C4-2B (cell line): ENCODE data around the gene CAMK1.

Source experiments
- H3K27ac ChIP-seq: fragments of 450-650 bp; 2 replicates; pipeline ENCODE4 v1.5.1; 2017
- ZFX ChIP-seq: fragments of 450-650 bp; IDR thresholded peaks from 2 replicates; pipeline ENCODE4 v1.6.1; 2017
- TF ChIP-seq, protein P1 (sequence below): fragments of 450-650 bp; conservative IDR thresholded peaks from 2 replicates; pipeline ENCODE4 v1.5.1; 2017; ENCODE audit warnings: mild to moderate bottlenecking

The CAMK1 gene

DNA sequence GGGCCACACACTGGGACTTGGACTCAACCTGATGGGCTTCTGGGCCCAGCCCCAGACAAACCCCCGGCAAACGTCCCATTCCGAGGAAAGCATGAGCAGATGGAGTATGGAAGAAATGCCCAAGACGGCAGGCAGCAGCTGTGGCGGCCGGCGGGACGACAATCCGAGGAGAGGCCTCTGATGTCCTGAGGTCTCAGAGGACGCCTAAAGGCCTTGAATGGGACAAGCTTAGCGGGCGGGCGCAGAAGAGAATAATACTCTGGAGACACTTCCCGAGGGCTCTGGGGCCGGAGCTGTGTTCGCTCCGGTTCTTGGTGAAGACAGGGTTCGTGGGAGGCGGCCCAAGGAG is 20.5 kb downstream of the CAMK1 start:
- no peak for TF ChIP-seq ZFX
- peak overlapping the region; percentile 81 for H3K27ac ChIP-seq

DNA sequence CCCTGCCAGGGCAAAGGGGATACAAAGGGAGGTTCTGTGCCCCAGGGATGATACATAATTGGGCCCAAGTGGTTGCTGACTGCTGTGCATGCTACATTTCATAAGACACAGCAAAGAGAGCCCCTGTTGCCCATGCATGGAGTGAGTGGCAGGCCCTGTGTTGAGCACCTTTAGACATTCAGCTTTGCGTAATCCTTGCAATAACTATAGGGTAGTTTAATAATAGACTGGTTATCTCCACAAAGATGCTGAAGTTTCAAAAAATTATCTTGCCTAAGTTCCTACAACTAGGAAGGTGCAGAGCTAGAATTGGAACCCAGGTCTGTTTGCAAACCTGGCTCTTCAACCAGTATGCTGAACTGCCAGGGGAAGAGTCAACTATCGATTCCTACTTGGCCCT is 21.7 kb downstream of the CAMK1 start:
- TF ChIP-seq ZFX, result no peak
- TF ChIP-seq, protein P1, sequence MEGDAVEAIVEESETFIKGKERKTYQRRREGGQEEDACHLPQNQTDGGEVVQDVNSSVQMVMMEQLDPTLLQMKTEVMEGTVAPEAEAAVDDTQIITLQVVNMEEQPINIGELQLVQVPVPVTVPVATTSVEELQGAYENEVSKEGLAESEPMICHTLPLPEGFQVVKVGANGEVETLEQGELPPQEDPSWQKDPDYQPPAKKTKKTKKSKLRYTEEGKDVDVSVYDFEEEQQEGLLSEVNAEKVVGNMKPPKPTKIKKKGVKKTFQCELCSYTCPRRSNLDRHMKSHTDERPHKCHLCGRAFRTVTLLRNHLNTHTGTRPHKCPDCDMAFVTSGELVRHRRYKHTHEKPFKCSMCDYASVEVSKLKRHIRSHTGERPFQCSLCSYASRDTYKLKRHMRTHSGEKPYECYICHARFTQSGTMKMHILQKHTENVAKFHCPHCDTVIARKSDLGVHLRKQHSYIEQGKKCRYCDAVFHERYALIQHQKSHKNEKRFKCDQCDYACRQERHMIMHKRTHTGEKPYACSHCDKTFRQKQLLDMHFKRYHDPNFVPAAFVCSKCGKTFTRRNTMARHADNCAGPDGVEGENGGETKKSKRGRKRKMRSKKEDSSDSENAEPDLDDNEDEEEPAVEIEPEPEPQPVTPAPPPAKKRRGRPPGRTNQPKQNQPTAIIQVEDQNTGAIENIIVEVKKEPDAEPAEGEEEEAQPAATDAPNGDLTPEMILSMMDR, result no peak
- H3K27ac ChIP-seq, result no peak overlapping the region

DNA sequence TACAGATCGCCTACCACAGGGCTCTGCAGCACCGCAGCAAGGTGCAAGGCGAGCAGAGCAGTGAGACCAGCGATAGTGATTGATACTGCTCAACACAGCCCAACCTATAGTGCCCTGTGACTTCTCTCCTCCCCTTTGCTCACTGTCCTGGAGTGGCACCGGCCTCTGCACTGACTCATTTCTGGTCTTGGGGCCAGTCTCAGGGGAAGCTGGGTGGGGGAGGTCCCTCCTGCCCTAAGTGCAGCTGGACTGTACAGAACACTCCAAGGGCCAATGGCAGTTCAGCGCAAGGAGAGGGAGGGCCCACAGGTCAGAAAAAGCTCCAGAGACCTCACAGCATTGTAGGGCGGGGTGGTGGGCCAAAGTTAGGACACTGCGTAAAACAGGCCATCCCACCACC is 22.5 kb downstream of the CAMK1 start:
- TF ChIP-seq, protein P1, result no peak
- TF ChIP-seq ZFX, result no peak
- H3K27ac ChIP-seq, result no peak overlapping the region

DNA sequence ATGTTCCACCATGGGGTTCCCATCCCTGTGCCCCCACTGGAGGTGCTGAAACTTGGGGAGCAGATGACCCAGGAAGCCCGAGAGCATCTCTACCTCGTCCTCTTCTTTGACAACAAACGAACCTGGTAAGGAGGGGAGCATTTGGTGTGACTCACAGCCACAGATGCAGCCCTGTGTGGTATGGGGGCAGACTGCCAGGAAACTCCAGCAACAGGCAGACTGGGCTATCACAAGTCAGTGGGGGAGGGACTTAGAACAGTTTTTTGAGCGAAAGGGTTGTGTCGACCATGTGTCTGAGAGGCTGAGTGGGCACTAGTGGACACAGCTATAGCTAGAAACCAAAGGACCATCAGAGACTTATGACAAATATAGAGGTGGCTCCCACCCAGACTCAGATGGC is 23.4 kb downstream of the CAMK1 start:
- no peak overlapping the region for H3K27ac ChIP-seq
- TF ChIP-seq ZFX, result no peak
- TF ChIP-seq, protein P1, result no peak

DNA sequence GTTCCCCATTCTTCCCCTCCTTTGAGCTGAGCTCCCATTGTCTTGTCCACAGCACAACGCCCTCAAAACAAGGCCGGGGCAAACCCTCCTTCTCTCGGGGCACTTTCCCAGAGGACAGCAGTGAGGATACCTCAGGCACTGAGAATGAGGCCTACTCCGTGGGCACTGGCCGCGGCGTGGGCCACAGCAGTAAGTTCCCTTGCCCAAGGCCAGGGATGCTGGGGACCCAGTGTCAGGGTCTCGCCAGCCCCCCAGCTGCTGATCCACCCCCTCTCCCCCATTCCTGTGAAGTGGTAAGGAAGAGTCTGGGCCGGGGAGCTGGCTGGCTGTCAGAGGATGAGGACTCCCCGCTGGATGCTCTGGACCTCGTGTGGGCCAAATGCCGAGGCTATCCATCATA is 24.2 kb downstream of the CAMK1 start:
- TF ChIP-seq ZFX, result no peak
- TF ChIP-seq, protein P1, result no peak
- H3K27ac ChIP-seq, result no peak overlapping the region

DNA sequence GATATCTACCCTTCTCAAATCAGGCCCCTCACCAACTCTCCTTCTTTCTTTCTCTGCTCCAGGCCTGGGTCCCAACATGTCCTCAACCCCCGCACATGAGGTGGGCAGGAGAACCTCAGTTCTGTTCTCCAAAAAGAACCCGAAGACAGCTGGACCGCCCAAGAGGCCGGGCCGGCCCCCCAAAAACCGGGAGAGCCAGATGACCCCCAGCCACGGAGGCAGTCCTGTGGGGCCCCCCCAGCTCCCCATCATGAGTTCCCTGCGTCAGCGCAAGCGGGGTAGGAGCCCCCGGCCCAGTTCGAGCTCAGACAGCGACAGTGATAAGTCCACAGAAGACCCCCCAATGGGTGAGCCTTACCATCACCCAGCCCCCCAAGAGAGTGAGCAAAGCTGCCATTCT is 25.6 kb downstream of the CAMK1 start:
- TF ChIP-seq ZFX, result no peak
- TF ChIP-seq, protein P1, result no peak
- H3K27ac ChIP-seq, result no peak overlapping the region

DNA sequence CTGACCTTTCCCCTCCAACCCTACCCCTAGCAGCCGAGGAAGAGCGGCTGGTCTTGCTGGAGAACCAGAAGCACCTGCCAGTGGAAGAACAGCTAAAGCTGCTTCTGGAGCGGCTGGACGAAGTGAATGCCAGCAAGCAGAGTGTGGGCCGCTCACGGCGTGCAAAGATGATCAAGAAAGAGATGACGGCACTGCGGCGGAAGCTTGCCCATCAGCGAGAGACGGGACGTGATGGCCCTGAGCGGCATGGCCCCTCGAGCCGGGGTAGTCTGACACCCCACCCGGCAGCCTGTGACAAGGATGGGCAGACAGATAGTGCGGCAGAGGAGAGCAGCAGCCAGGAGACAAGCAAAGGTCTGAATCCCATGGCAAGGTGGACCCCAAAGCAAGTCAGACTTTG is 26.2 kb downstream of the CAMK1 start:
- TF ChIP-seq, protein P1, result no peak
- TF ChIP-seq ZFX, result no peak
- H3K27ac ChIP-seq, result no peak overlapping the region

DNA sequence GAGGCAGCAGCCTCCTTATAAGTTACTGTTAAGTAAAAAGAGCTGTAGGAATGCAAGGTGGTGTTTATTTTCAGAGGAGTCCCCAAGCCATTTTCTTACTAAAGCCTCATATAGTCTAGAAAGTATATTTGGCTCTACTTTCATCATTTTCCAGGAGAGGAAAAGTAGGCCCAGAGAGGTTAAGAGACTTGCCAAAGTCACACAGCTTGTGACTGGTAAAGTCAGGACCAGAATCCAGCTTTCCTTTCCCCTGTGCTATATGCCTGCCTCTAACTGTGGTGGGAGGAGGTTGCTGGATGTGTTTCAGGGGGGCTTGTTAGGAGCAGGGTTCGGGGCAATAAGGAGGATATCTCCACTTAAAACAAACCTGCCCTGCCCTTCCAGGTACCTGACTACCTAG is 27.2 kb downstream of the CAMK1 start:
- H3K27ac ChIP-seq, result no peak overlapping the region
- no peak for TF ChIP-seq ZFX
- TF ChIP-seq, protein P1, result no peak
